Psoas muscle (tissue), 8 donors: ENCODE measurements around the gene KLHDC10. TPM values are rescaled to one million over a fixed set of nuclear protein-coding genes. Genes with fewer than 3 reads are reported as not detected.

Experiments
- ATAC-seq, 4 donors: fragments of 200-7000 bp; cut with Tn5 transposase; one replicate each; pipeline ENCODE4 v1.9.1; 2020; ENCODE audit warnings: moderate library complexity in 3 of 4, mild to moderate bottlenecking in 2 of 4
- DNase-seq, 2 donors: peaks; one replicate each; pipeline ENCODE4 v3.0.0-alpha.2; 2020
- H3K27ac ChIP-seq: fragments of 200-600 bp; one replicate; pipeline ENCODE4 v1.8.0; 2022
- H3K27me3 ChIP-seq, 3 donors: fragments of 200-600 bp in 1 of 3; one replicate each; pipeline versions ENCODE4 v1.6.1 to v1.8.0; 2013 to 2022; ENCODE audit warnings: low read length in 2 of 3, mild to moderate bottlenecking in 2 of 3, moderate library complexity in 1 of 3; ENCODE audit not compliant: insufficient read depth in 3 of 3
- H3K36me3 ChIP-seq, 2 donors: fragments of 200-600 bp in 1 of 2; one replicate each; pipeline versions ENCODE4 v1.6.1 to v1.8.0; 2013 to 2022; ENCODE audit warnings: low read depth in 1 of 2, mild to moderate bottlenecking in 1 of 2, moderate library complexity in 1 of 2; ENCODE audit not compliant: insufficient read depth in 1 of 2
- H3K4me1 ChIP-seq: fragments of 200-600 bp; one replicate; pipeline ENCODE4 v1.8.0; 2022
- H3K4me3 ChIP-seq: fragments of 200-600 bp; one replicate; pipeline ENCODE4 v1.8.0; 2022; ENCODE audit warnings: mild to moderate bottlenecking
- H3K9me3 ChIP-seq: fragments of 200-600 bp; one replicate; pipeline ENCODE4 v1.8.0; 2022
- CTCF ChIP-seq: fragments of 200-600 bp; IDR thresholded peaks from one replicate; pipeline ENCODE4 v1.8.0; 2022; ENCODE audit warnings: antibody characterized with exemption
- WGBS, 3 donors: extraction: QIAGEN DNeasy Blood & Tissue Kit; methylation state at CpG; one replicate each; pipeline versions ENCODE4 v1.1.6 to v1.1.7; 2013; 5-methylcytosine and 5-hydroxymethylcytosine counted together
- intact Hi-C, 2 donors: fragments of 100-400 bp; cut with DNase I; formaldehyde crosslinking; loops; one replicate each; pipeline versions ENCODE4 v1.11.0 to v1.14.2; 2022
- polyA plus RNA-seq, 3 donors: library from polyadenylated mRNA; stranded (reverse); fragments of 200-250 nt; gene quantifications; one replicate each; pipeline ENCODE4 v1.2.3, GENCODE V29; 2013
- total RNA-seq, 4 donors: library from RNA; stranded (reverse); fragmentation: NEBNext Ultra II Directional in 2 of 4; extraction: Animal tissue kit (Norgen Biotek cat#: 25700) in 2 of 4; gene quantifications; one replicate each; pipeline versions ENCODE4 v1.2.1 to v1.2.4, GENCODE V29; 2021 to 2023
- donor health status: healthy with polysubstance abuse.
- donor health status: DM: no; HTN: no; CAD: no; lungs with moderate emphysema.
- donor health status: Bipolar disorder and iron deficiency.
- donor health status: healthy.
- donor health status: DM: yes; HTN: yes; CAD: no.
- donor health status: DM: no; HTN: no; CAD: no.
- donor health status: DM: no; HTN: no; CAD: no.
- donor health status: DM: yes; HTN: yes; CAD: no.

The KLHDC10 gene
- total and polyA plus RNA-seq, 7 donors: 17.6 to 49.6 (median 33.8) TPM

GRCh38 chr7:130154501-130155317 is 84.4 kb downstream of the KLHDC10 start:
- intact Hi-C loops: no loop called here
- Histone ChIP-seq H3K27ac (no peak overlapping the region), H3K4me3 (peak overlapping the region; percentile 11), H3K27me3 (no peaks in the 10 kb centered on the region), H3K36me3 (no peaks in the 10 kb centered on the region), H3K4me1 (peaks cover 5% of the 10 kb centered on the region), H3K9me3 (no peaks in the 10 kb centered on the region)
- ATAC-seq (peak; percentile 56 to 86 (median 78)), DNase-seq (peak; percentile 36 to 70)
- TF ChIP-seq CTCF: no peak
- WGBS, 3 donors: 26 to 45% (median 33%) methylated on average over 23 to 31 of the region's 31 CpGs

- H3K4me3 ChIP-seq: no peak overlapping the region
- no peak for ATAC-seq
- peaks cover 0 to 4% of the 10 kb centered on the region in 2 donors for H3K36me3 ChIP-seq
- peaks cover 5% of the 10 kb centered on the region for H3K4me1 ChIP-seq
- DNase-seq: no peak
- intact Hi-C loops: no loop called here
- TF ChIP-seq CTCF: no peak
- H3K27me3 ChIP-seq: no peaks in the 10 kb centered on the region
- no peaks in the 10 kb centered on the region for H3K9me3 ChIP-seq
- H3K27ac ChIP-seq: no peak overlapping the region
- 98 to 99% (median 99%) methylated on average over 7 of the region's 7 CpGs for WGBS, 3 donors
Measured at GRCh38 chr7:130156140-130156539, 85.8 kb downstream of the KLHDC10 start.

- H3K36me3 ChIP-seq: peaks cover 0 to 15% of the 10 kb centered on the region in 2 donors
- WGBS, 3 donors: 85 to 91% (median 87%) methylated on average over 7 of the region's 7 CpGs
- no peak overlapping the region for H3K27ac ChIP-seq
- H3K4me1 ChIP-seq: peaks cover 5% of the 10 kb centered on the region
- TF ChIP-seq CTCF: no peak
- ATAC-seq (no peak), DNase-seq (no peak)
- H3K27me3 ChIP-seq: no peaks in the 10 kb centered on the region
- no peak overlapping the region for H3K4me3 ChIP-seq
- H3K9me3 ChIP-seq: no peaks in the 10 kb centered on the region
- intact Hi-C loops: no loop called here
Measured at GRCh38 chr7:130157700-130158099, 87.4 kb downstream of the KLHDC10 start.

GRCh38 chr7:130160023-130160422 is 89.7 kb downstream of the KLHDC10 start:
- Histone ChIP-seq H3K4me1 (peaks cover under 1% of the 10 kb centered on the region), H3K36me3 (peaks cover 2 to 38% of the 10 kb centered on the region in 2 donors), H3K27ac (no peak overlapping the region), H3K4me3 (no peak overlapping the region), H3K27me3 (no peaks in the 10 kb centered on the region), H3K9me3 (no peaks in the 10 kb centered on the region)
- no peak for DNase-seq
- TF ChIP-seq CTCF: no peak
- 97 to 100% (median 98%) methylated on average over 2 of the region's 2 CpGs for WGBS, 3 donors
- no peak for ATAC-seq
- intact Hi-C loops: no loop called here

GRCh38 chr7:130160455-130160854 is 90.1 kb downstream of the KLHDC10 start:
- no peak for ATAC-seq
- TF ChIP-seq CTCF: no peak
- H3K27me3 ChIP-seq: no peaks in the 10 kb centered on the region
- H3K36me3 ChIP-seq: peaks cover 2 to 43% of the 10 kb centered on the region in 2 donors
- no peak for DNase-seq
- WGBS, 3 donors: 90 to 95% (median 91%) methylated on average over 8 of the region's 8 CpGs
- no peak overlapping the region for H3K27ac ChIP-seq
- no peak overlapping the region for H3K4me3 ChIP-seq
- intact Hi-C loops: no loop called here
- H3K4me1 ChIP-seq: no peaks in the 10 kb centered on the region
- no peaks in the 10 kb centered on the region for H3K9me3 ChIP-seq
